Activated naive CD4-positive, alpha-beta T cell (primary cell): Measurements from ENCODE around the gene SPTBN5.

ENCODE experiments used
- DNase-seq, 4 experiments: peaks; one replicate each; lab custom pipeline; 2025; lab: John Stamatoyannopoulos, UW

The SPTBN5 gene

DNA sequence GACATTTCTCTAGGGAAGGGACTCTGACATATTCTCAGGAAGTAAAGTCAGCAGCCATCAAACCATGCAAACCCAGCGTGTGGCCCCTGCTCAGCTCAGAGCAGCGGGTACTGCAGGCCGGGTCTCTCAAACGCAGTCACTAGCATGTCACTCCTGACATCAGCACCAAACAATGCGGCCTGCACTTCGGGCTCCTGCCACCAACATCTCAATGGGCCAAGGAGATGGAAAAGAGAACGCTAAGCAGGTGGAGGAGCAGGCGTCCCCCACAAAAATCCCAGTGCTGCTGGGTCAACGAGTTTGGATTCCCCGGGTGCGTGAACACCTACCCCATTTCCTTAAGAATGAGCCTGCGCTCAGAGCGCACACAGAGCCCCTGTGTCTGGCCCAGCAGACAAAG, 9.9 kb upstream of the SPTBN5 start:
- no peak for DNase-seq

DNA sequence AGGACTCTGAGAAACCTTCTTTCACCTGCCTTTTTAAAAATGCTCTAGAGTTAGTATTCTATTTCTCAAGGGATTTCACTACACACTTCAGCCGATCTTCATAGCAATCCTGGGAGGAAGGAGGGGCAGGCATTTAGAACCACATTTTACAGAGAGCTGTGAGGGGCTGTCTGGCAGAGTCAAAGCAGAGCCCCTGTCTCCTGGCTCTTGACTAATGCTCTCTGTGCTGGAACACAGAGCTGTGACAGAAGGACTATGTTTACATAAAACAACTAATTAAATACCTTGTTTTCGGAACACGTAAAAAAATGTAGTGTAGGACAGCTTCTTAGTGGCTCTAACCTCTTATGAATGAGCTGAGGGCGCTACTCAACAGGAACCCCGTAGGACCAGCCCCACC, 7.6 kb upstream of the SPTBN5 start:
- DNase-seq: no peak

GRCh38 chr15:41900526-41901380, 6.9 kb upstream of the SPTBN5 start:
- DNase-seq: no peak

DNA sequence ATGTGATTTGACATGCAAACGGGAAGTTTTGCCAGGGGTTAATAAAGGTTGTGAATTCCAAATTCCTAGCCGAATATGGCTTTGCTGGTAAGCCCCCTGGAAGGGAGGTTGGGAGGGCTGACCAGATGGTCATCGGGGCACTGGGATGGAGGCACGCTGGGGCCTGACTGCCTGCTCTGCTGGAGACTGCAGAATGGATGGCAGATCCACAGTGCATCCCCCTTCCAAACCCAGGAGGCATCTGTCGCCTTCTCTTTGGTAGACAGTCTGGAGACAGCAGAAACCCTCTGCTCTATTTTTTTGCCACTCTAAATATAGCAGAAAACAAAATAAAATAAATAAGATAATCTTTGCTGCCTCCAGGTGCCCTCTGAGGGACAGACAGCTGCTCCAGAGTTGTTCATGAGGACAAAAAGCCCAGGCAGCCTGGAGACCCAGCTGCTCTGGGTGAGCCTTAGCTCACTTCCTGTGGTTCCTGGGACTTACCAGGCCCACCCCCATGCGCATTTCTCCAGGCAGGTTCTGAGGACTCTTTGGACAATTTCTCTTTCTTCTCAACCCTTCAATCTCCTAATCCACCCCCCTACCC, 6.1 kb upstream of the SPTBN5 start:
- no peak for DNase-seq

DNA sequence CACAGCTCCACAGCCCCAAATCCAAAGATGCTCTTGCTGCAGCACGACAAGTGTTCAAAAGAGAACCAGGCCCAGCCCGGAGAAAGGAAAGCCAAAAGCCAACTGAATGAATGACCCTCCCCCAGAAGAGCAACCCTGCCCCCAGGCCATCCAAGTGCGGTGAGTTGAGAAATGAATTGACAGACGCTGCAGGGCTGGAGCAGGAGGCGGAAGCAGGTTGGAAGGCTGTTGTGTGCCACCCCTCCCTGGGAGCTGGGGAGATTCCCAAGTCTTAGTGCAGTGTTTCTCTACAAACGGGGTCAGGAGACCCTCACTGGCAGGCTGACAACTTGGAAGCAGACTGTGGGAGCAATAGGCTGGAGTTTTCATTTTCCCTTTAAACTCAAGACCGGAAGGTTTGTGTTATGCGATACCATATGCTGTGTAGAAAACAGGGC, 3.5 kb upstream of the SPTBN5 start:
- no peak for DNase-seq

GRCh38 chr15:41896566-41896965, 2.7 kb upstream of the SPTBN5 start:
- no peak for DNase-seq

DNA sequence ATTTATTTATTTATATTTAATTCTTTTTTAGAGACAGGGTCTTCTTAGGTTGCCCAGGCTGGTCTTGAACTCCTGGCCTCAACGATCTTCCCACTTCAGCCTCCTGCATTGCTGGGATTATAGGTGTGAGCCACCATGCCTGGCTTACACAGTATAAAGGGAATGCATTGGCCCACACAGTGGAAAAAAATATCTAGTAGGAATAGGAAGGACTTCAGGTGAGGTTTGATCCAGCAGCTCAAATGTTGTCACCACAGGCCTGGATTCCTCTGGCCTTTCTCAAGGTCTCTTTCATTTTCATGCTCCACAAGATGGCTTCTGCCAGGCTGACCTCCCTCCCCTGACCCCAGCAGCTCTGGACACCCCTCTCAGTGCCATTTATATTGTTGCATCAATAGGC, 2.1 kb upstream of the SPTBN5 start:
- DNase-seq: no peak

- no peak for DNase-seq
Measured at GRCh38 chr15:41895491-41895890, 1.6 kb upstream of the SPTBN5 start.

GRCh38 chr15:41894791-41895463, 1.1 kb upstream of the SPTBN5 start:
- DNase-seq: peak; percentile 18 to 82 (median 54)

GRCh38 chr15:41894251-41894790, 468 bp upstream of the SPTBN5 start:
- DNase-seq: no peak

DNA sequence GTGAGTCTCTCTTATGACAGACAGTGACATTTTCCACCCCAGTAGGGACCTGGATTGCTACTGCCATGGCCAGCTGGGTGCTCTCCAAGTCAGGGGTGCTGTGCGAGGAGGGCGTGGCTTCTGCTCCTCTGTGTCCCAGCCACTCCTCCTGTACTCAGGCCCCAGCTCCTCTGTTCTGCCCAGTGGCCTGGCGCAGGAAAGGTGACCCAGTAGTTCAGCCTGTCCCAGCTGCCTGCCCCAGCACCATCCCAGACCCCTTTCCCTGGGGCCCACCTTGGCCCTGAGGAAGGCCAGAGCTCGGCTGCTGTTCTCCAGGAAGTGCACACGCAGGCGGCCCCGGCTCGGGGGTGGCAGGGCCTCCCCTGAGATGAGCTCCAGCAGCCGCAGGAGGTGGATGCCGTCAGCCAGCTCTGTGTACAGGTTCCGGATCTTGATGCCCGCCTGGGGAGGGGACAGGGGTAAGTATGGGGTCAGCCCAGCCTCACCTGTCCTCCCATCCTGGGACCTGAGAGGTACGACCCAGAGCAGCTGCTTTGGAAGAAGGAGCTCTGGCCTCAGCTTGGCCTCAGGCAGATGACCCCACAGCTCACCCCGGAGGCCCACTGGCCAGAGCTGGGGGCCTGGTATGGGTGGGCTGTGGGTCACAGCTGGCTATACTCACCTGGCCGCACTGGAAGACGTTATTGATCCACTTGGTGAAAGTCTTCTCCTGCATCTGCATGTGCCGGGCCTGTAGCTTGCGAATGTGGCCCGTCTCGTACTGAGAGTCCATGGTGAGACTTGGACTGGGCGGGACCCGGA, 1.0 kb downstream of the SPTBN5 start:
- DNase-seq: peak in 1 of 4 experiments; percentile 50

- DNase-seq: no peak
Measured at GRCh38 chr15:41891946-41892345, 1.9 kb downstream of the SPTBN5 start.

DNA sequence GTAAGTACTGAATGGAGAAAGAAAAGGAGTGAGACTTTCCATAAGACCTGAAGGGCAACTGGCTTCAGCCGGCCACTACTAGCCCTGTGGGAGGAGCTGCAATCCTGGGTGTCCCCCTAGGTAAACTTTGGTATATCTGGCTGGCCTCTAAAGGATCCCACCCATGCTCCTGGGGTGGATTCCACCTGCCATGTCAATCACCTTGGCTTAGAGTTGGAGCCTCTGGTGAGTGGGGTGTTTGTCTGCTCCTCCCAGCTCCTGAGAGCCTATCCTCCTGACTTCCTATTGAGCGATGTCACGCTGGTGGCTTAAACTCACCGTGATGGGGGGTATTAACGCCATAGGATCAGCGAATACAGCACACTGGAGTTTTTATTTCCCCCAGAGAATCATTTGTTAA, 2.6 kb downstream of the SPTBN5 start:
- DNase-seq: no peak

DNA sequence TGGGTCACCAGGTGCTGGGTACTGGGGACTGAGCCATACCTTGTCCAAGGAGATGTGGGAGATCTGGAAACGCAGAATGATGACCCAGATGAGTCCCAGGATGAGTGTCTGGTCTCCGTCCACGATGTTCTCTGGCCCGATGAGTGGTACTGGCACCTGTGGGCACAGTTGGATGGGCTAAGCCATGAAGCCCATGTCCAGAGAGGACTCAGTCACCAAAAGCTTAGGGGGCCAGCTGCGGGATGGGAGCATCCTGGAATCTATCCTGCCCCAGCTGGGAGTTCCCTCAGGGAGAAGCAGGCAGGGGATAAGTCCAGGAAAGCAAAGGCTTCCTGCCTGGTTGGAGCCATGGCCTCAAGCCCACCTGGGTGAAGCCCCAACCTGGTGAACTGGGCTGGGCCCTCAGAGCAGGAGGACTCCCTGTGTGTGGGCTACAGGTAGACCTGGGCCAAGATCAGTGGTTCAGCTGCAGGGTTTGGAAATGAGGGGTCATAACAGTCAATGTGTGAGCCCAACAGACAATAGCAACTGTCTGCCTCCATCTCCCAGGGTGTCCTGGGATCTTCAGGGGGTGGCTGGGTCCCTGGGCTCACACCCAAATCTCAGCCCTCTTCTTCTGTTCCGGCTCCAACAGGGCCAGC, 3.7 kb downstream of the SPTBN5 start:
- DNase-seq: no peak

DNA sequence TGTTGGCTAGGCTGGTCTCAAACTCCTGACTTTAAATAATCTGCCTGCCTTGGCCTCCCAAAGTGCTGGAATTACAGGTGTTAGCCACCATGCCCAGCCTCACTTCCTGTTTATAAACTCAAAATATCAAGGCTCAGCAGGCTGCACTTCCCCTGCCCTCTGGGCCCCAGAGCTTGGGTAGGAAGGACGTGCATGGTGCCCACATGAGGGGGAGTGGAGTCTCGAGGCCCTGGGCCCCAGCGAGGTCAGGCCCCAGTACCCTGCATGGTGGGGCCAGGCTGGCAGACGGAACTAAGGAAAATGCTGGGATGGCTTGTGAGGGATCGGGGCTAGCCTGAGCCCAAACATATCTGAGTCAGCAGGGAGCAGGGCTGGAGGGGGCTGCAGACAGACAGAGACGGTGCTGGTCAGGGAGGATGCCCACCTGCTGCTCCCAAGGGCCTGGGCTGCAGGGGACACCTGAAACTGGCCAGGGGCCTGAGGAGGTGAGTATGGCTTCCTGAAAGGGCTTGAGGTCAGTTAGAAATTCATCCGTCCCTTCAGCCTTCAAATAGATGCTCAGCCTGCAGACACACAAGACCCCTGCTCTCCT, 5.1 kb downstream of the SPTBN5 start:
- DNase-seq: no peak

DNA sequence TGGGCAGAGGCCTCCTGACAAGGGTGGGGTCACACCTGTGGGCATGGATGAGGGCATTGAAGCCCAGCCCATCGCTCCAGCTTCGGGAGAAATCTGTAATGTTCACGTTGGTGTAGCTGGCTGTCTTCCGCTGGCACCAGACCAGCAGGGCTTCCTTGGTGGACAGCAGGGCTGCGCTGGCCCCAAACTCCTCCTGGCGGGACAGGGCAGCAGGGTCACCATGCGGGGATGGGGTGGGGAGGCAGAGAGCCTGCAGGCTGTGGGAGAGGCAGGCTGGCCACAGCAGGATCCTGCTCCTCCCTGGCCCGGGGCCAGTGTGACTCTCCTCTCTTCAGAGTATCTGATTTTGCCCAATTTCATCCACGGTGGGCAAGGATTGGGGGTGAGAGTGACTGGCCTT, 6.0 kb downstream of the SPTBN5 start:
- DNase-seq: no peak

GRCh38 chr15:41887161-41887560, 6.7 kb downstream of the SPTBN5 start:
- no peak for DNase-seq

DNA sequence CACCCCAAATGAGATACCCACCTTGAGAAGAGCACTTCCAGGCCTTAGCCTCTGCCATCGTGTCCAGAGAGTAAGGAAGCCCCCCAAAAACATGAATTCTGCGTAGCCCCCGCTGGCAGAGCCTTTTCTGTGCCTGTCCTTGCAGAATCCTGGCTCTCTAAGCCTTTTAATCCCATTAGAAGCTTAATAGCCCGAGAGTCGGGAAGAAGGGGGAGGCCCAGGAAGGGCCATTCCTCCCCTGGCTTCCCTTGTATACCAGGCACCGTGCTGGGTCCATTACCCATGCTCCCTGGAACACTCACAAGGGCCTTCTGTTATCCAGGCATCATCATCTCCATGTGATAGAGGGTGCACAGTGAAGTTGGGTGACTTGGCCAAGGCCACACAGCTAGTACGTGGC, 7.1 kb downstream of the SPTBN5 start:
- no peak for DNase-seq

GRCh38 chr15:41885841-41886240, 8.0 kb downstream of the SPTBN5 start:
- no peak for DNase-seq

DNA sequence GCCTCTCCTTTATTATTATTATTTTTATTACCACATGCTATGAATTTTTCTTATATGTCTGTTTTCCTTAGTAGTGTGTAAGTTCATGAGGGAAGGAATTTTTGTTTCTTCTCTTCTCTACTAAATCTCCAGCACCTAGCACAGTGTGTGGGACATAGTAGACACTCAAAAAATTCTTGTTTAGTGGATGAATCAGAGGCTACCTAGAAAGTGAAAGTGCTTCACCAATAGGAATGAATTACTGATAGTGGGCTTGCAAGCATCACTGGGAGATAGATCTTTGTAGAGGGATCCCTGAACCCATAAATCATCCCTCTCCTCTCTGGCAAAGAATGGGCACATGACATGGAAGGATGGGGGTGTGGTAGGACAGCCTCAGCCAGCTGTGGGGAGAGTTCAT, 8.5 kb downstream of the SPTBN5 start:
- DNase-seq: no peak

DNA sequence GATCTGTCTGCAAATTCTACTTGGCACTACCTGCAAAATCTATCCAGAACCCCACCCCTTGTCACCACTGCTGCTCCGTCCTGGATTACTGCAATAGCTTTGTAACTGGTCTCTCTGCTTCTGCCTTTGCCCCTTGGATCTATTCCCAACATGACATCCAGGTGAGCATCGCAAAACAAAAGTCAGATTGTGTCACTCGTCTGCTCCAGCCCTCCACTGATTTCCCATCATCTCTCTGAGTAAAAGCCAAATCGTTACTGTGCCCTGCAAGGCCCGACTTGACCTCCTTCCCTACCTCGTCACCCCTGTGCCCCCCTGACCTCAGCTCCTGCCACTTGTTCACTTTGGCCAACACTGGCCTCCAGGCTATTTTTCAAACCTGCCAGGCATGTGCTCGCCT, 9.4 kb downstream of the SPTBN5 start:
- DNase-seq: no peak
